ENCODE measurements around the gene TERT. TPM values are rescaled to one million over a fixed set of nuclear protein-coding genes. Genes with fewer than 3 reads are reported as not detected.

TERT gene
- total RNA-seq, 2 donors from 2014 or later, result not detected

GRCh38 chr5:1298723-1299510 lies 4.0 kb upstream of the TERT start:
- H3K27ac ChIP-seq, result no peak overlapping the region
- no peaks in the 10 kb centered on the region for H3K27me3 ChIP-seq (replicated peaks; ENCODE audit: insufficient read depth)
- no peaks in the 10 kb centered on the region for H3K9me3 ChIP-seq
- H3K4me1 ChIP-seq (ENCODE audit: control insufficient read depth in 1 of 2, low read depth in 2 of 2), result no peaks in the 10 kb centered on the region
- H3K36me3 ChIP-seq, result no peaks in the 10 kb centered on the region
- DNase-seq (ENCODE audit: low spot score) (no peak), ATAC-seq (ENCODE audit: insufficient number of reproducible peaks, low FRiP score, low read depth) (no peak)
- no peak for TF ChIP-seq CTCF (IDR thresholded peaks at IDR 0.05)
- H3K4me3 ChIP-seq, result no peak overlapping the region

- Histone ChIP-seq H3K9me3 (no peaks in the 10 kb centered on the region), H3K27me3 (replicated peaks; ENCODE audit: insufficient read depth) (no peaks in the 10 kb centered on the region), H3K27ac (no peak overlapping the region), H3K4me3 (no peak overlapping the region), H3K4me1 (ENCODE audit: control insufficient read depth in 1 of 2, low read depth in 2 of 2) (no peaks in the 10 kb centered on the region), H3K36me3 (no peaks in the 10 kb centered on the region)
- no peak for DNase-seq (ENCODE audit: low spot score)
- TF ChIP-seq CTCF (IDR thresholded peaks at IDR 0.05), result no peak
- no peak for ATAC-seq (ENCODE audit: insufficient number of reproducible peaks, low FRiP score, low read depth)
These were observed 3.2 kb upstream of the TERT start for GRCh38 chr5:1298067-1298551.

- no peaks in the 10 kb centered on the region for H3K36me3 ChIP-seq
- no peak for DNase-seq (ENCODE audit: low spot score)
- H3K27ac ChIP-seq, result no peak overlapping the region
- H3K9me3 ChIP-seq, result no peaks in the 10 kb centered on the region
- H3K4me1 ChIP-seq (ENCODE audit: control insufficient read depth in 1 of 2, low read depth in 2 of 2), result no peaks in the 10 kb centered on the region
- H3K4me3 ChIP-seq, result no peak overlapping the region
- ATAC-seq (ENCODE audit: insufficient number of reproducible peaks, low FRiP score, low read depth), result no peak
- no peaks in the 10 kb centered on the region for H3K27me3 ChIP-seq (replicated peaks; ENCODE audit: insufficient read depth)
- TF ChIP-seq CTCF (IDR thresholded peaks at IDR 0.05), result no peak
These were observed 2.4 kb upstream of the TERT start for GRCh38 chr5:1297243-1297642.

GRCh38 chr5:1295650-1296037 lies 776 bp upstream of the TERT start:
- DNase-seq (ENCODE audit: low spot score), result no peak
- no peaks in the 10 kb centered on the region for H3K4me1 ChIP-seq (ENCODE audit: control insufficient read depth in 1 of 2, low read depth in 2 of 2)
- no peaks in the 10 kb centered on the region for H3K9me3 ChIP-seq
- H3K4me3 ChIP-seq, result no peak overlapping the region
- ATAC-seq (ENCODE audit: insufficient number of reproducible peaks, low FRiP score, low read depth), result no peak
- H3K27me3 ChIP-seq (replicated peaks; ENCODE audit: insufficient read depth), result no peaks in the 10 kb centered on the region
- no peak for TF ChIP-seq CTCF (IDR thresholded peaks at IDR 0.05)
- no peak overlapping the region for H3K27ac ChIP-seq
- H3K36me3 ChIP-seq, result no peaks in the 10 kb centered on the region

GRCh38 chr5:1294206-1294834 lies 548 bp downstream of the TERT start:
- Histone ChIP-seq H3K4me1 (ENCODE audit: control insufficient read depth in 1 of 2, low read depth in 2 of 2) (no peaks in the 10 kb centered on the region), H3K9me3 (no peaks in the 10 kb centered on the region), H3K4me3 (no peak overlapping the region), H3K36me3 (no peaks in the 10 kb centered on the region), H3K27ac (no peak overlapping the region), H3K27me3 (replicated peaks; ENCODE audit: insufficient read depth) (no peaks in the 10 kb centered on the region)
- DNase-seq (ENCODE audit: low spot score) (no peak), ATAC-seq (ENCODE audit: insufficient number of reproducible peaks, low FRiP score, low read depth) (no peak)
- TF ChIP-seq CTCF (IDR thresholded peaks at IDR 0.05), result no peak

Data from thoracic aorta (tissue), 2 donors.